RWPE2 (cell line): ENCODE results near the gene SUPT6H.

Experiments
- ATAC-seq: fragments of 200-7000 bp; cut with Tn5 transposase; 3 replicates; pipeline ENCODE4 v1.9.1; 2021; ENCODE audit warnings: low read depth
- DNase-seq: peaks from one replicate; pipeline ENCODE4 v3.0.0-alpha.2; 2020; ENCODE audit warnings: low spot score
- H3K27ac ChIP-seq: fragments of 450-650 bp; 2 replicates; pipeline ENCODE4 v1.5.1; 2017; ENCODE audit warnings: mild to moderate bottlenecking; ENCODE audit not compliant: poor library complexity, severe bottlenecking
- H3K27me3 ChIP-seq: fragments of 250-450 bp; sonication (Bioruptor Pico); 2 replicates; pipeline ENCODE4 v1.5.1; 2021; ENCODE audit warnings: mild to moderate bottlenecking, moderate library complexity; ENCODE audit not compliant: insufficient read depth, poor library complexity, severe bottlenecking
- H3K36me3 ChIP-seq: fragments of 250-450 bp; sonication (Bioruptor Pico); 2 replicates; pipeline ENCODE4 v1.5.1; 2020; ENCODE audit warnings: low read depth, mild to moderate bottlenecking, moderate library complexity
- H3K4me1 ChIP-seq: fragments of 250-450 bp; sonication (Bioruptor Pico); 2 replicates; pipeline ENCODE4 v1.5.1; 2021; ENCODE audit warnings: mild to moderate bottlenecking, moderate library complexity; ENCODE audit not compliant: insufficient read depth, poor library complexity, severe bottlenecking
- H3K4me3 ChIP-seq: fragments of 250-450 bp; sonication (Bioruptor Pico); 2 replicates; pipeline ENCODE4 v1.5.1; 2021; ENCODE audit warnings: mild to moderate bottlenecking, moderate library complexity; ENCODE audit not compliant: severe bottlenecking
- H3K9me3 ChIP-seq: fragments of 250-450 bp; sonication (Bioruptor Pico); 2 replicates; pipeline ENCODE4 v1.5.1; 2021; ENCODE audit warnings: mild to moderate bottlenecking, moderate library complexity; ENCODE audit not compliant: severe bottlenecking
- TF ChIP-seq, protein P1 (sequence below): fragments of 450-650 bp; IDR thresholded peaks from one replicate; pipeline ENCODE4 v1.5.1; 2017; ENCODE audit warnings: mild to moderate bottlenecking, moderate library complexity; ENCODE audit not compliant: poor library complexity, severe bottlenecking

SUPT6H gene

DNA sequence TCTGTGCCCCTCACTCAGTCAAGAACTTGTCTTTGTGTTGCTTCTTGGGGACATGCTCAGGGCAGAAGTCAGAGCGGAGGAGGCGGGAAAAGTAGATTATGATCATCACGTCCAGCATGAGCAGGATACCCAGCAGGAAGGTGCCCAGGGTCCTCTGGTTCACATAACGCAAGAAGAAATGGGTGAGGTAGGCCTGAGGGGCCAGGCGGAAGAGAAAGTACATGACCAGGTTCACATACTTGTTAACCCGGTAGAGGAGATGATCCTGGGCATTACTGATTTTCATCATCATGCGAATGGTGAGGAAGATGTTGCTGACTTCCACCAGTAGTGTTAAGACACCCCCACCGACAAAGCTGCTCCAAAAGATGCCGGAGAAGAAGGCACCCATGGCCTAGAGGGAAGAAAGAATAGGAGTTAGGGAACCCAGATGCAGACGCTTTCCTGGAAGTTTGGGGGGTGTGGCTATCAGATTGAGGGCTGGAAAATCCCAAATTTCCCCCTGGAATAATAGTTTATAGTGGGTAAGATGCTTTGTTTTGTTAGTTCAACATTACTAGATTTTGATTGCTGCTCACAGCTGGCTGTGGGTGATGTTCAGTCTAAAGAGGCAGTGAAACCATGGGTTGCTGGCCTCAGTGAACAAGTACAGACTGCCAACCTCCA lies 62.6 kb downstream of the SUPT6H start:
- ATAC-seq = no peak
- Histone ChIP-seq H3K27me3 (no peaks in the 10 kb centered on the region), H3K4me3 (peak overlapping the region; percentile 47), H3K27ac (peak overlapping the region; percentile 92), H3K9me3 (no peaks in the 10 kb centered on the region), H3K4me1 (peaks cover 24% of the 10 kb centered on the region), H3K36me3 (peaks cover 51% of the 10 kb centered on the region)
- no peak for DNase-seq
- TF ChIP-seq, protein P1, sequence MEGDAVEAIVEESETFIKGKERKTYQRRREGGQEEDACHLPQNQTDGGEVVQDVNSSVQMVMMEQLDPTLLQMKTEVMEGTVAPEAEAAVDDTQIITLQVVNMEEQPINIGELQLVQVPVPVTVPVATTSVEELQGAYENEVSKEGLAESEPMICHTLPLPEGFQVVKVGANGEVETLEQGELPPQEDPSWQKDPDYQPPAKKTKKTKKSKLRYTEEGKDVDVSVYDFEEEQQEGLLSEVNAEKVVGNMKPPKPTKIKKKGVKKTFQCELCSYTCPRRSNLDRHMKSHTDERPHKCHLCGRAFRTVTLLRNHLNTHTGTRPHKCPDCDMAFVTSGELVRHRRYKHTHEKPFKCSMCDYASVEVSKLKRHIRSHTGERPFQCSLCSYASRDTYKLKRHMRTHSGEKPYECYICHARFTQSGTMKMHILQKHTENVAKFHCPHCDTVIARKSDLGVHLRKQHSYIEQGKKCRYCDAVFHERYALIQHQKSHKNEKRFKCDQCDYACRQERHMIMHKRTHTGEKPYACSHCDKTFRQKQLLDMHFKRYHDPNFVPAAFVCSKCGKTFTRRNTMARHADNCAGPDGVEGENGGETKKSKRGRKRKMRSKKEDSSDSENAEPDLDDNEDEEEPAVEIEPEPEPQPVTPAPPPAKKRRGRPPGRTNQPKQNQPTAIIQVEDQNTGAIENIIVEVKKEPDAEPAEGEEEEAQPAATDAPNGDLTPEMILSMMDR = no peak

DNA sequence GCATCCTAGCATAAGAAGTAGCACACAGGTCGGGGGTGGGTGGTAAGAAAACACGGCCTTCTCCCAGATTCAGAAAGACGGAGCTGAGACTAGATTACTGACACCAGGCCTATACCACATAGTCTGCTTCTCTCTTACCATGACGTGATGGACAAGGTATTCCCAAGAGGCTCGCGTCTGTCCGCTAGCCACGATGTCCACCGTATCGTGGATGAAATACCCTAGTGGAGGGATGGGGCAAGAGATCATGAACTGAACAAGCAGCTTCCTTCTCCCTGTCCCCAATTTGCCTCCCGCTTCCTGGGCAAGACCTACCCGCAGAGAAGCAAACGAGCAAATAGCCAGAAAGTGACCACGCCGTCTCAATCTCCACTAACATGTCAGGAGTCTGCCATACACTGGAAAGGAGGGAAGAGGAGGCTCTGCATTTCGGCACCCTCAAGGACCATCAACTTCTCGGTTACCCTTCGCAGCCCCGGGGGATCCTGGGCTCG lies 63.2 kb downstream of the SUPT6H start:
- Histone ChIP-seq H3K9me3 (no peaks in the 10 kb centered on the region), H3K4me1 (peaks cover 24% of the 10 kb centered on the region), H3K27ac (peak overlapping the region; percentile 92), H3K27me3 (no peaks in the 10 kb centered on the region), H3K4me3 (peak overlapping the region; percentile 47), H3K36me3 (peaks cover 49% of the 10 kb centered on the region)
- ATAC-seq (peak; percentile 4), DNase-seq (no peak)
- TF ChIP-seq, protein P1 = no peak

DNA sequence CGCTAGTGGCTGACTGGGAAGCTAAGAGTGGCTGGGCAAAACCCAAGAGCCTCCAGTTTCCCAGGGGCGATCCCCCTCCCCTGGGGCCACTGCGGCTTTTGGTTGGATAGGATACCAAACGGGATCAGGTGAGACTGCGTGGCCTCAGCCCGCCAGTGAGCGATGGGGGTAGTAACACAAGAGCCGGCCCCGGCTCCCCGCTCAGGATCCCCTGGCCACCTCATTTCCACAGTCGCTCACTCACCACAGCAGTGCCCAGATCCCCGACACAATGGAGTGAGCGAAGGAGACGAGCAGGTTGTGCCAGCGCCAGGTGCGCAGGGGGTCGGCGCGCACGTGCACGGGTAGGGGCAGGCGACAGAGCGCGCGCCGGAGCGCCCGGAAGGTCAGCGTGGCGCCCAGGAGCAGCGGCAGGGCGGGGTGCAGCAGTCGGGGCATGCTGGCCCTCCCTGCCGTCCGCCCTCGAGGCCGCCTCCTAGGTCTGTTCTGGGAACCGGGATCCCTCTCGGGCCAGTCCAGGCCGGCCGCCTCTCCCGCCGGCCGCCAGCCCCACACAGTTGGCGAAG lies 63.7 kb downstream of the SUPT6H start:
- H3K36me3 ChIP-seq = peaks cover 44% of the 10 kb centered on the region
- H3K4me1 ChIP-seq = peaks cover 24% of the 10 kb centered on the region
- H3K9me3 ChIP-seq = no peaks in the 10 kb centered on the region
- peak overlapping the region; percentile 47 for H3K4me3 ChIP-seq
- H3K27ac ChIP-seq = peak overlapping the region; percentile 92
- TF ChIP-seq, protein P1 = no peak
- DNase-seq (peak; percentile 90), ATAC-seq (peak; percentile 42)
- no peaks in the 10 kb centered on the region for H3K27me3 ChIP-seq

DNA sequence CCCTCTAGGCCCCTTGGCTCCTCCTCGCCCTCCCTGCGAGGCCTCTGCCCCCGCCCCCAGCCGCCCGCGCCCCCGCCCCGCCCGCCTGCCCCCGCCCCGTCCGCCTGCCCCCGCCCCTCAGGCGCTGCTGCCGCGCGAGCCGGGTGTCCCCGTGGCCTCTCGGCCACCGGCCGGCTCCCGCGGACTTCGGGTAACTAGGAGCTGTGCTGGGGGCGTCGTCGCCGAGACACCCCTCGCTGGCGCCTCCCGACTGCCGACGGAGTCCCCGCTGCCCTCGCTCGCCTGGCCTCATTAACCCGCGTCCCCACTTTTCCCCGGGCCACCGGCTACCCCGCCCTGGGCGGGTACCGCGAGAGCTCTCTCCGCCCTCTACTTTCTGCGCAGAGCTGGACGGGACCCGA lies 64.2 kb downstream of the SUPT6H start, which contains the start of gene TLCD1:
Gene TLCD1 (minus strand): TSS at position 8 of the 401 bp plus-strand sequence. CDS start 136 bp downstream, outside the sequence.
- H3K9me3 ChIP-seq = no peaks in the 10 kb centered on the region
- H3K36me3 ChIP-seq = peaks cover 39% of the 10 kb centered on the region
- no peaks in the 10 kb centered on the region for H3K27me3 ChIP-seq
- peak within 1 kb of the TSS; percentile 92 for H3K27ac ChIP-seq
- no peak for DNase-seq
- TF ChIP-seq, protein P1 = no peak
- peak within 1 kb of the TSS; percentile 47 for H3K4me3 ChIP-seq
- ATAC-seq = peak; percentile 17
- H3K4me1 ChIP-seq = peaks cover 24% of the 10 kb centered on the region
